Keratinocyte (primary cell): ENCODE data around the gene DIO1.

Source experiments
- CTCF ChIP-seq, 3 experiments: IDR thresholded peaks in 1 of 3; conservative IDR thresholded peaks in 1 of 3; optimal IDR thresholded peaks in 1 of 3; 2 replicates in 2 of 3; 3 replicates in 1 of 3; pipeline versions ENCODE3 to v1.5.1; 2011; ENCODE audit warnings: low read length in 3 of 3, mild to moderate bottlenecking in 3 of 3, moderate library complexity in 2 of 3, control low read depth in 1 of 3, inconsistent platforms in 1 of 3; ENCODE audit not compliant: insufficient read depth in 2 of 3; ENCODE audit errors: extremely low read depth in 1 of 3
- EZH2 ChIP-seq: IDR thresholded peaks from one replicate; pipeline ENCODE4 v1.6.1; 2012; ENCODE audit warnings: inconsistent platforms, mild to moderate bottlenecking, low read length, moderate library complexity

GRCh38 chr1:53896635-53897229 lies 2.7 kb downstream of the DIO1 start:
- TF ChIP-seq CTCF (optimal IDR thresholded peaks at IDR 0.05 in 1 of 3, IDR thresholded peaks at IDR 0.05 in 1 of 3, conservative IDR thresholded peaks at IDR 0.05 in 1 of 3; ENCODE audit: extremely low read depth in 1 of 3, insufficient read depth in 2 of 3, low read length in 3 of 3) (no peak), EZH2 (no peak)
